ENCODE data around the gene WDR27. TPM values are rescaled to one million over a fixed set of nuclear protein-coding genes. Genes with fewer than 3 reads are reported as not detected.
A peak's percentile ranks its signal among the peaks of the same experiment; 100 is the strongest.
"Not testable (repeated sequence)": the region's sequence is repeated elsewhere in the genome, so short reads cannot be mapped to it uniquely, and the experiment has no call there.

WDR27 gene
- total and polyA plus RNA-seq, 11 donors, result 2.2 to 12.3 (median 5.7) TPM

DNA sequence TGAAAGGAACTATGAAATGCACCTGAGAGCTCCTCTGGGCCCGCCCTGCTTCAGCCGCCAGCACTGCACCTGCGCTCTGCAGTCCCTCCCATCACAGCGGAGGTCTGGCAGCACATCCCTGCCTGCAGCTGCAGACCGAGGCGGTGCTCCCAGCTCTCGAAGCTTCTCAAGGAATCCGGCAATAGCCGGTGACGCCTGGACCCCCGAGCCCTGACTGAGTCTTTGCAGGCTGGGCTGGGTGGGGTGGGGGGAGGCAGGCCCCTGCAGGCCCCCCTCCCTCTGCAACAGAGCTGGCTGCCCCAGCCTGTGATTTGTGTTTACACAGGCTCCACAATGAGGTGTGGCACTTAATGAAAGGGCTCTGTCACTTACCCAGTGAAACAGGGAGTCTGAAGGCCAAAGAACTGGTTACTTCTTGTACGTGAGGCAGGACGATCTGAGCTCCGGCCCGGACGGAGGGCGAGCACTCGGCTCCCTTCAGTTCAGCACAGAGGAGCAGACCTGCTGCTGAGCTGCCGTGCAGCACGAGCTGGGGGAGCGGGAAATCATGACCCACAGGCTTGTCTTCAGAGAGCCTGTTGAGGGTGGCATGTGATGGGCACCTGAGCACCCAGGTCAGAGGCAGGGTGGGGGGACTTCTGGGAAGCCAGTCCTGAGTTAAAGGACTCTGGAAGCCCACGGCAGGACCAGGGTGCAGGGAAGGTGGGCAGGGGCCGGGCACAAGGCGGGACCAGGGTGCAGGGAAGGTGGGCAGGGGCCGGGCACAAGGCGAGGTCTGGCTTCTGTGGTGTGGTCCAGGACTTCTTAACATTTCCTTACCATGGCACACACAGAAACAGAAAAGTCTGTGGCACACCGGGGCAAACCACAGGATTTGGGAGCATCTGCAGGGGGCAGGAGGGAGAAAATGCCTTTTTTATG is 255.9 kb downstream of the WDR27 start:
- TF ChIP-seq, protein P1, sequence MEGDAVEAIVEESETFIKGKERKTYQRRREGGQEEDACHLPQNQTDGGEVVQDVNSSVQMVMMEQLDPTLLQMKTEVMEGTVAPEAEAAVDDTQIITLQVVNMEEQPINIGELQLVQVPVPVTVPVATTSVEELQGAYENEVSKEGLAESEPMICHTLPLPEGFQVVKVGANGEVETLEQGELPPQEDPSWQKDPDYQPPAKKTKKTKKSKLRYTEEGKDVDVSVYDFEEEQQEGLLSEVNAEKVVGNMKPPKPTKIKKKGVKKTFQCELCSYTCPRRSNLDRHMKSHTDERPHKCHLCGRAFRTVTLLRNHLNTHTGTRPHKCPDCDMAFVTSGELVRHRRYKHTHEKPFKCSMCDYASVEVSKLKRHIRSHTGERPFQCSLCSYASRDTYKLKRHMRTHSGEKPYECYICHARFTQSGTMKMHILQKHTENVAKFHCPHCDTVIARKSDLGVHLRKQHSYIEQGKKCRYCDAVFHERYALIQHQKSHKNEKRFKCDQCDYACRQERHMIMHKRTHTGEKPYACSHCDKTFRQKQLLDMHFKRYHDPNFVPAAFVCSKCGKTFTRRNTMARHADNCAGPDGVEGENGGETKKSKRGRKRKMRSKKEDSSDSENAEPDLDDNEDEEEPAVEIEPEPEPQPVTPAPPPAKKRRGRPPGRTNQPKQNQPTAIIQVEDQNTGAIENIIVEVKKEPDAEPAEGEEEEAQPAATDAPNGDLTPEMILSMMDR (IDR thresholded peaks at IDR 0.05), result no peak
- no peak for TF ChIP-seq POLR2A (IDR thresholded peaks at IDR 0.05)
- Histone ChIP-seq H3K4me1 (no peaks in the 10 kb centered on the region), H3K27ac (no peak overlapping the region), H3K9me3 (no peaks in the 10 kb centered on the region), H3K4me3 (no peak overlapping the region), H3K27me3 (no peaks in the 10 kb centered on the region), H3K36me3 (peaks cover 0 to 6% (median 0%) of the 10 kb centered on the region in 9 donors)
- ATAC-seq (peak in 1 of 4 donors; percentile 39), DNase-seq (no peak)
- WGBS, 4 donors, result 80 to 90% (median 88%) methylated on average over 18 to 27 of the region's 27 CpGs
- intact Hi-C loops (cut with DNase I), result no loop called here

DNA sequence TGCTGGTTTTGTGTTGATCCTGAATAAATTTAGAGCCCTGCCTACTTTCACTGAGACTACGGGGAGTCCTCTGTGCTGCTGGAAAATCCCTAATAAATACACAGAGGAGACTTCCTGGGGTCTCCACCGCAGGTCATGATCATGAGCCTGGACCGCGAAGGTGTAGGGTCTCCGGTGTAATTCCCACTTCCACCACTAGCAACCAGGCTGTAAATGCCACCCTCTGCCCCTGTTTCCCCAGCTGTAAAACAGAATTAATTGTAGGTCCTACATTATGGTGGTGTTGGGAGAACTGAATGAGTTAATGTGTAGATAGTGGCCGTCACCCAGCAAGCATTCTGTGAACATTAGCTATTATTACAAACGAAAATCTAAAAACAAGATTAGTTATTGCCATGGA is 256.6 kb downstream of the WDR27 start:
- H3K36me3 ChIP-seq, result peaks cover 0 to 6% (median 0%) of the 10 kb centered on the region in 9 donors
- DNase-seq (no peak), ATAC-seq (no peak)
- no peaks in the 10 kb centered on the region for H3K4me1 ChIP-seq
- no peaks in the 10 kb centered on the region for H3K9me3 ChIP-seq
- H3K27ac ChIP-seq, result no peak overlapping the region
- 86 to 95% (median 89%) methylated on average over 7 of the region's 7 CpGs for WGBS, 4 donors
- no peak for TF ChIP-seq POLR2A (IDR thresholded peaks at IDR 0.05)
- TF ChIP-seq, protein P1 (IDR thresholded peaks at IDR 0.05), result peak in 2 of 12 donors; percentile 28 to 31
- no peak overlapping the region for H3K4me3 ChIP-seq
- intact Hi-C loops (cut with DNase I), result no loop called here
- no peaks in the 10 kb centered on the region for H3K27me3 ChIP-seq

DNA sequence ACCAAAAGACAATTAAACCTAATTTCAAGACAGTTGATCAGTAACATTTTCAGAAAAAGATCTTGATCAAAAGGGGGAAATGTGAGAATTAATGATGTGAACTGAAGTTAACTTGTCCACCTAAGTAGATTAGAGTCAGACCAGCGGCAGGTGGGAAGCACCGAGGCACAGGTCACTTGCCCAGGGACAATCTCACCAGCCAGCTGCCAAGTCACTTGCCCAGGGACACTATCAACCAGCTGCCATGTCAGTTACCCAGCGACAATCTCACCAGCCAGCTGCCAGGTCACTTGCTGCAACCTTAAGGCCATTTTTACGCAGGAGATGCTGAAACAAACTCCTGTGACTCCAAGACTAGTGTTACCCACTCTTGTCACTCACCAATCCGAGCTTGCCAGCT is 260.5 kb downstream of the WDR27 start:
- Histone ChIP-seq H3K4me3 (no peak overlapping the region), H3K27me3 (no peaks in the 10 kb centered on the region), H3K4me1 (no peaks in the 10 kb centered on the region), H3K9me3 (no peaks in the 10 kb centered on the region), H3K27ac (no peak overlapping the region), H3K36me3 (peaks cover 0 to 6% (median 0%) of the 10 kb centered on the region in 9 donors)
- TF ChIP-seq, protein P1 (IDR thresholded peaks at IDR 0.05), result no peak
- TF ChIP-seq POLR2A (IDR thresholded peaks at IDR 0.05), result no peak
- ATAC-seq (no peak), DNase-seq (no peak)
- WGBS, 4 donors, result 82 to 89% (median 84%) methylated on average over 5 of the region's 5 CpGs
- intact Hi-C loops (cut with DNase I), result no loop called here

DNA sequence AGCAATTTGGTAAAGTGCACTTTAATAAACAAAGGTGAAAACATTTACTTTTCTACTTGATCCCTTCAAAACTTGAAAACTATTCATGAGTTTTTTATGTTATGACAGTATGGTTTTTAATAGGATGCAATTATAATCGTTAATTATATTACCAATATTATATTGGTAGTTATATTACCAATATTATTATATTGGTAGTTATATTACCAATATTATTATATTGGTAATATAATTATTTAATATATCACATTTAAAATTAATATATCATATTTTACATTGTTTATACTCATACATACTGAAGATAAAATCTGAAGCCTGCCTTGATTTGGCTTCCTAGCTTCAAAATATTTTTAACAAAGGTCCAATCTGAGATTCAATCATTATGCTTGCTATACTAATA is 262.1 kb downstream of the WDR27 start:
- Histone ChIP-seq H3K9me3 (peaks cover 0 to 13% (median under 1%) of the 10 kb centered on the region in 12 donors), H3K27me3 (no peaks in the 10 kb centered on the region), H3K36me3 (no peaks in the 10 kb centered on the region), H3K4me3 (no peak overlapping the region), H3K4me1 (no peaks in the 10 kb centered on the region), H3K27ac (no peak overlapping the region)
- ATAC-seq, result no peak
- no peak for DNase-seq
- WGBS, 4 donors, result 0 to 2% (median 1%) methylated on average over 1 of the region's 1 CpG
- intact Hi-C loops (cut with DNase I), result no loop called here
- TF ChIP-seq POLR2A (IDR thresholded peaks at IDR 0.05), result no peak
- TF ChIP-seq, protein P1 (IDR thresholded peaks at IDR 0.05), result no peak

DNA sequence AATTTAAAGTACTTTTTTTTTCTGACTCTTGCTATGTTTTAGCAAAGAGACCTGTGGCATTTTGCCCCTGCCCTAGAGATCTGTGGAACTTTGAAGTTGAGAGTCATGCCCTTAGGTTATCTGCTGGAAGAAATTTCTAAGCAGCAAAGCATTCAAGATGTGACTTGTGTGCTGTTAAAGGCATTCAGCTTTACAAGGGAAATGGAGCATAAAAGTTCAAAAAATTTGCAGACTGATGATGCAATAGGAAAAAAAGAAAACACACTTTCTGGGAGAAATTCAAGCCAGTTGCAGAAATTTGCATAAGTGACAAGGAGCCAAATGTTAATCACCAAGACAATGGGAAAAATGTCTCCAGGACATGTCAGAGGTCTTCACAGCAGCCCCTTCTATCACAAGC is 267.3 kb downstream of the WDR27 start:
- H3K36me3 ChIP-seq; ATAC-seq; DNase-seq; intact Hi-C loops (cut with DNase I); H3K4me1 ChIP-seq; H3K4me3 ChIP-seq; H3K27me3 ChIP-seq; H3K27ac ChIP-seq: not testable (repeated sequence)
- H3K9me3 ChIP-seq, result peaks cover 0 to 64% (median 41%) of the 10 kb centered on the region in 12 donors

Measured in heart left ventricle (tissue), 16 donors.